Endothelial cell of umbilical vein (primary cell): ENCODE measurements around the gene DIP2C. TPM values are rescaled to one million over a fixed set of nuclear protein-coding genes. Genes with fewer than 3 reads are reported as not detected.

ENCODE experiments used
- BruUV-seq: library from RNA; stranded (reverse); fragments of 400-500 nt; replicated peaks from 2 replicates; lab custom pipeline; 2021; lab: Mats Ljungman, UMichigan
- CTCF ChIA-PET: fragments of 300-600, 350-600 bp; sonication (Branson Sonifier 250); formaldehyde crosslinking; loops from one replicate; lab custom pipeline; 2021; ENCODE audit warnings: antibody characterized with exemption, inconsistent platforms; lab: Charles Lee
- POLR2A ChIA-PET: fragments of 300-600, 350-600 bp; sonication (Branson Sonifier 250); formaldehyde crosslinking; loops from one replicate; lab custom pipeline; 2021; ENCODE audit warnings: antibody characterized with exemption, inconsistent platforms; lab: Charles Lee
- DNase-seq: peaks from one replicate; pipeline ENCODE4 v3.0.0-alpha.2; 2011; ENCODE audit warnings: low read depth, low spot score
- FAIRE-seq: peaks from 2 replicates; lab custom pipeline; 2011; peaks lifted over from hg19 to GRCh38; lab: Jason Lieb, UNC
- H2AFZ ChIP-seq: 2 replicates; pipeline ENCODE4 v1.6.0; 2012; ENCODE audit warnings: low read depth, low read length, control low read depth, inconsistent platforms
- H3K27ac ChIP-seq: 2 replicates; pipeline ENCODE4 v1.5.1; 2011; ENCODE audit warnings: low read depth, mild to moderate bottlenecking, control low read depth, low read length, moderate library complexity; ENCODE audit not compliant: insufficient read depth
- H3K27me3 ChIP-seq, 2 experiments: 2 replicates each; pipeline versions ENCODE4 v1.6.0 to v1.6.1; 2011; ENCODE audit warnings: low read length in 2 of 2, mixed read lengths in 1 of 2; ENCODE audit not compliant: control insufficient read depth in 2 of 2, insufficient read depth in 2 of 2
- H3K36me3 ChIP-seq, 2 experiments: 2 replicates in 1 of 2; 3 replicates in 1 of 2; pipeline ENCODE4 v1.5.1; 2011; ENCODE audit warnings: low read length in 2 of 2, mild to moderate bottlenecking in 1 of 2, moderate library complexity in 1 of 2; ENCODE audit not compliant: control insufficient read depth in 2 of 2, insufficient read depth in 2 of 2; ENCODE audit errors: extremely low read depth in 1 of 2
- H3K4me1 ChIP-seq: 3 replicates; pipeline ENCODE4 v1.5.1; 2011; ENCODE audit warnings: mild to moderate bottlenecking, low read length; ENCODE audit not compliant: control insufficient read depth, insufficient read depth; ENCODE audit errors: extremely low read depth
- H3K4me2 ChIP-seq: 2 replicates; pipeline ENCODE4 v1.6.1; 2011; ENCODE audit warnings: low read length, control low read depth, mixed read lengths; ENCODE audit not compliant: insufficient read depth
- H3K4me3 ChIP-seq, 3 experiments: fragments of 200-600 bp in 1 of 3; sonication (generic), shearing (Covaris generic) in 1 of 3; replicated peaks in 1 of 3; 2 replicates each; pipeline ENCODE4 v1.5.1; 2011 to 2016; ENCODE audit warnings: control low read depth in 3 of 3, low read length in 3 of 3, mild to moderate bottlenecking in 2 of 3, inconsistent platforms in 1 of 3, low read depth in 1 of 3, moderate library complexity in 1 of 3; ENCODE audit not compliant: insufficient read depth in 1 of 3
- H3K79me2 ChIP-seq: 2 replicates; pipeline ENCODE4 v1.6.0; 2012; ENCODE audit warnings: low read length, inconsistent platforms; ENCODE audit not compliant: control insufficient read depth, insufficient read depth
- H3K9ac ChIP-seq: replicated peaks from 2 replicates; pipeline ENCODE3; 2011; ENCODE audit warnings: low read length, control low read depth; ENCODE audit not compliant: insufficient read depth; ENCODE audit errors: extremely low read depth
- H3K9me1 ChIP-seq: replicated peaks from 3 replicates; pipeline ENCODE4 v1.6.0; 2011; ENCODE audit warnings: mild to moderate bottlenecking, low read length; ENCODE audit not compliant: control insufficient read depth, insufficient read depth; ENCODE audit errors: extremely low read depth
- H3K9me3 ChIP-seq: replicated peaks from 2 replicates; pipeline ENCODE4 v1.5.1; 2012; ENCODE audit warnings: low read length, inconsistent platforms; ENCODE audit not compliant: control insufficient read depth, insufficient read depth
- H4K20me1 ChIP-seq: replicated peaks from 2 replicates; pipeline ENCODE3; 2011; ENCODE audit warnings: mild to moderate bottlenecking, low read length; ENCODE audit not compliant: control insufficient read depth, insufficient read depth; ENCODE audit errors: extremely low read depth
- EZH2 ChIP-seq: IDR thresholded peaks from 2 replicates; pipeline ENCODE4 v1.6.1; 2012; ENCODE audit warnings: borderline replicate concordance, low read depth, mild to moderate bottlenecking, moderate library complexity, low read length, inconsistent platforms; ENCODE audit not compliant: severe bottlenecking
- FOS ChIP-seq: IDR thresholded peaks from 2 replicates; pipeline ENCODE4 v1.6.1; 2011; ENCODE audit warnings: mild to moderate bottlenecking, low read length, moderate library complexity, borderline replicate concordance; ENCODE audit not compliant: insufficient read depth
- GATA2 ChIP-seq: IDR thresholded peaks from 2 replicates; pipeline ENCODE4 v1.7.0; 2011; ENCODE audit warnings: low read depth, mild to moderate bottlenecking, moderate library complexity, mixed read lengths, low read length; ENCODE audit not compliant: insufficient read length, insufficient read depth
- JUN ChIP-seq: IDR thresholded peaks from 2 replicates; pipeline ENCODE4 v1.6.1; 2011; ENCODE audit warnings: borderline replicate concordance, low read depth; ENCODE audit not compliant: insufficient read length, insufficient read depth
- MYC ChIP-seq: IDR thresholded peaks from one replicate; pipeline ENCODE4 v1.6.1; 2011; ENCODE audit warnings: mild to moderate bottlenecking, low read depth, low read length
- POLR2A ChIP-seq: IDR thresholded peaks from 2 replicates; pipeline ENCODE4 v1.6.1; 2012; ENCODE audit warnings: low read depth, mild to moderate bottlenecking, control low read depth, low read length
- POLR2AphosphoS5 ChIP-seq: IDR thresholded peaks from 2 replicates; pipeline ENCODE4 v1.6.1; 2012; ENCODE audit warnings: low read depth, mild to moderate bottlenecking, control low read depth, low read length, moderate library complexity; ENCODE audit not compliant: insufficient read depth
- dilution Hi-C: fragments of 300-500 bp; cut with MboI; formaldehyde crosslinking; loops from one replicate; pipeline ENCODE4 v1.15.0; 2019; ENCODE audit warnings: low sequenced_read_pairs; ENCODE audit not compliant: extremely low pct_ligation_motif_present
- intact Hi-C: fragments of 100-400 bp; cut with micrococcal nuclease; formaldehyde crosslinking; loops from one replicate; pipeline ENCODE4 v1.10.0; 2022
- polyA plus RNA-seq, 4 experiments: library from polyadenylated mRNA; depleted of rRNA in 3 of 4; stranded (reverse) in 3 of 4; unstranded in 1 of 4; fragments of >200 nt; gene quantifications; 2 replicates each; pipeline versions ENCODE4 v1.2.1 to v1.2.3, GENCODE V29; 2011 to 2012; ENCODE audit warnings: missing spikeins in 1 of 4
- total RNA-seq: library from RNA; stranded (reverse); gene quantifications from 2 replicates; pipeline ENCODE4 v1.2.3, GENCODE V29; 2021
- TF ChIP-seq, protein P1 (sequence below): IDR thresholded peaks from 2 replicates; pipeline ENCODE4 v1.6.1; 2011; ENCODE audit not compliant: insufficient read depth, insufficient read length
- TF ChIP-seq, protein P2 (sequence below), 2 donors: IDR thresholded peaks; 1 replicate in 1 of 2; 2 replicates in 1 of 2; pipeline ENCODE4 v1.5.1; 2011; ENCODE audit warnings: low read length in 2 of 2, mild to moderate bottlenecking in 2 of 2, moderate library complexity in 2 of 2, control low read depth in 1 of 2, inconsistent platforms in 1 of 2, low read depth in 1 of 2; ENCODE audit not compliant: insufficient read depth in 1 of 2; ENCODE audit errors: extremely low read depth in 1 of 2

The DIP2C gene
- total and polyA plus RNA-seq, 2 donors (not counting 3 experiments of a cell fraction or from before 2014, with no cell fraction given): 3.6 to 10.7 TPM

DNA sequence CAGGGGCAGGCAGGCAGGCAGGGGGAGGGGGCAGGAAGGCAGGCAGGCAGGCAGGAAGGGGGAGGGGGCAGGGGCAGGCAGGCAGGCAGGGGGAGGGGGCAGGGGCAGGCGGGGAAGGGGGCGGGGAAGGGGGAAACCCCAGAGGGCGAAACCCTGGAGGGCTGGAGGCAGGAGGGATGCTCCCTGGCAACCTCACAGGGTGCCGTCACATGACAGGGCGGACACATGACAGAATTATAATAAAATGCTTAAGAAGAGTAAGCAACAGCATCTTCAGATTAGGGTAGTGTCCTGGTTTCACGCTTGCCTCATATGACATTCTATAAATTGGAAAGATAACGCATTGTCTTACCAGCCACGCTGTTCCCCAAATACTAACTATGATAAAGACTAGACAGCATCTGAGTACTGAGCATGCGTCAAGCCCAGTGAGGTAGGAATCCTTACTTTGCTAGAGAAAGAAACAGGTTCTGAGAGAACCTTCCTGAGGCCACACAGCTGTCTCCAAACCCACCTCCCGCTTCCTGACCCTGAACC lies 131.6 kb downstream of the DIP2C start:
- Histone ChIP-seq H3K9me1 (no peaks in the 10 kb centered on the region), H3K9ac (no peak overlapping the region), H3K79me2 (no peaks in the 10 kb centered on the region), H3K36me3 (no peaks in the 10 kb centered on the region), H3K27ac (no peak overlapping the region), H3K27me3 (no peaks in the 10 kb centered on the region), H3K4me3 (no peak overlapping the region), H4K20me1 (peaks cover 2% of the 10 kb centered on the region), H3K4me2 (no peak overlapping the region), H2AFZ (no peak overlapping the region), H3K9me3 (no peaks in the 10 kb centered on the region), H3K4me1 (peaks cover 13% of the 10 kb centered on the region)
- FAIRE-seq (no peak), DNase-seq (no peak)
- ChIA-PET POLR2A (no interaction called here), CTCF (no interaction called here)
- no TSS peak for BruUV-seq
- dilution Hi-C loops (no loop called here), intact Hi-C loops (no loop called here)
- TF ChIP-seq MYC: no peak
- TF ChIP-seq POLR2A: no peak
- no peak for TF ChIP-seq FOS
- no peak for TF ChIP-seq POLR2AphosphoS5
- TF ChIP-seq, protein P1, sequence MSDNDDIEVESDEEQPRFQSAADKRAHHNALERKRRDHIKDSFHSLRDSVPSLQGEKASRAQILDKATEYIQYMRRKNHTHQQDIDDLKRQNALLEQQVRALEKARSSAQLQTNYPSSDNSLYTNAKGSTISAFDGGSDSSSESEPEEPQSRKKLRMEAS: no peak
- TF ChIP-seq, protein P2, sequence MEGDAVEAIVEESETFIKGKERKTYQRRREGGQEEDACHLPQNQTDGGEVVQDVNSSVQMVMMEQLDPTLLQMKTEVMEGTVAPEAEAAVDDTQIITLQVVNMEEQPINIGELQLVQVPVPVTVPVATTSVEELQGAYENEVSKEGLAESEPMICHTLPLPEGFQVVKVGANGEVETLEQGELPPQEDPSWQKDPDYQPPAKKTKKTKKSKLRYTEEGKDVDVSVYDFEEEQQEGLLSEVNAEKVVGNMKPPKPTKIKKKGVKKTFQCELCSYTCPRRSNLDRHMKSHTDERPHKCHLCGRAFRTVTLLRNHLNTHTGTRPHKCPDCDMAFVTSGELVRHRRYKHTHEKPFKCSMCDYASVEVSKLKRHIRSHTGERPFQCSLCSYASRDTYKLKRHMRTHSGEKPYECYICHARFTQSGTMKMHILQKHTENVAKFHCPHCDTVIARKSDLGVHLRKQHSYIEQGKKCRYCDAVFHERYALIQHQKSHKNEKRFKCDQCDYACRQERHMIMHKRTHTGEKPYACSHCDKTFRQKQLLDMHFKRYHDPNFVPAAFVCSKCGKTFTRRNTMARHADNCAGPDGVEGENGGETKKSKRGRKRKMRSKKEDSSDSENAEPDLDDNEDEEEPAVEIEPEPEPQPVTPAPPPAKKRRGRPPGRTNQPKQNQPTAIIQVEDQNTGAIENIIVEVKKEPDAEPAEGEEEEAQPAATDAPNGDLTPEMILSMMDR (IDR thresholded peaks at IDR 0.05; ENCODE audit: extremely low read depth in 1 of 2, insufficient read depth in 1 of 2, low read depth in 1 of 2, low read length in 2 of 2): no peak
- TF ChIP-seq GATA2: no peak
- no peak for TF ChIP-seq JUN
- no peak for TF ChIP-seq EZH2
